RKO (cell line): Measurements from ENCODE around the gene ADPRS.

ENCODE experiments used
- DNase-seq: peaks from one replicate; pipeline ENCODE4 v3.0.0-alpha.2; 2016; ENCODE audit warnings: low spot score

Gene ADPRS

GRCh38 chr1:36088577-36089392, at the start of gene ADPRS:
TSS of gene ADPRS (plus strand) at chr1:36088892. CDS start at chr1:36088905, 13 bp downstream.
- DNase-seq = peak; percentile 92

GRCh38 chr1:36040238-36040637, 48.5 kb upstream of the ADPRS start:
- no peak for DNase-seq

DNA sequence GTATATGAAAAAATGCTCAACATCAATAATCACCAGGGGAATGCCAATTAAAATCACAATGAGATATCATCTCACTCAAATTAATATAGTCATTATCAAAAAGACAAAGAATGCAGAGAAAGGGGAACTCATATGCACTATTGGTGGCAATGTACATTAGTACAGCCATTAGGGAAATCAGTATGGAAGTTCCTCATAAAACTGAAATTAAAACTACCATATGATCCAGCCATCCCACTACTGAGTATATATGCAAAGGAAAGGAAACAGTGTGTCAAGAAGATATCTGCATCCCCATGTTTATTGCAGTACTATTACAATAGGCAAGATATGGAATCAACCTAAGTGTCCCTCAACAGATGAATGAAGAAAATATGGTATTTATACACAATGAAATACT, 36.9 kb upstream of the ADPRS start:
- DNase-seq = no peak

DNA sequence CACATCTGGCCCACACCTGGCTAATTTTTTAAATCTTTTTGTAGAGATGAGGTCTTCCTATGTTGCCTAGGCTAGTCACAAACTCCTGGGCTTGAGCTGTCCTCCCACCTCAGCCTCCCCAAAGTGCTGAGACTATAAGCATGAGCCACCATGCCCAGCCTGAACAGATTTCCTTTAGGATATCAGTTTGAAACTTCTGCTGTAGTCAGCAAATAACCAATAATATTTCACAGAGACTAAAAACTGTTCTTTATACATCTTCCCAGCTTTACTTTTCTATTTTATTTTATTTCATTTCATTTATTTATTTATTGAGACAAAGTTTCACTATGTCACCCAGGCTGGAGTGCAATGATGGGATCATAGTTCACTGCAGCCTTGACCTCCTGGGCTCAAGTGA, 34.7 kb upstream of the ADPRS start:
- DNase-seq = no peak

- no peak for DNase-seq
Measured at GRCh38 chr1:36055706-36056105, 33.0 kb upstream of the ADPRS start.

- no peak for DNase-seq
Measured at GRCh38 chr1:36062315-36062714, 26.4 kb upstream of the ADPRS start.

GRCh38 chr1:36067871-36068270, 20.8 kb upstream of the ADPRS start:
- no peak for DNase-seq

GRCh38 chr1:36068866-36069265, 19.8 kb upstream of the ADPRS start:
- DNase-seq = no peak

DNA sequence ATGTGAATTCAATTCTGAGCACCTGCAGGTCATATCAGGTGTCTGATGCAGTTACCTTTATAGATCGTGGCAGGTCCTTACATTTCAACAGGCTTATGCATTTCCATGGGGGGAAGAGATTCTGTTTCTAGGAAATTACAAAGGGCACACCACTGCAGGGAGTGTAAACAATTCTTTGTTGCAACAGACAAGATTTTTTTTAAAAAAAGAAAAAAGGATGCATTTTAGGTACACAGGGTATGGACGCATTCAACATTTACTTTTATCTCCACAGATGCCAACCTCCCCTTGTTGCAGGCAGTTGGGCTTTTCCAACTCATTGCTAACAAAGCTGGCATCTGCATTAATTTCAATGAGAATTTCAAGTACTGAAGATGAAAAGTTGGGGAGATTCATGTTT, 18.3 kb upstream of the ADPRS start:
- no peak for DNase-seq

- DNase-seq = no peak
Measured at GRCh38 chr1:36076979-36077573, 11.6 kb upstream of the ADPRS start.

GRCh38 chr1:36080236-36080635, 8.5 kb upstream of the ADPRS start:
- DNase-seq = no peak

- DNase-seq = no peak
Measured at GRCh38 chr1:36080801-36081200, 7.9 kb upstream of the ADPRS start.

DNA sequence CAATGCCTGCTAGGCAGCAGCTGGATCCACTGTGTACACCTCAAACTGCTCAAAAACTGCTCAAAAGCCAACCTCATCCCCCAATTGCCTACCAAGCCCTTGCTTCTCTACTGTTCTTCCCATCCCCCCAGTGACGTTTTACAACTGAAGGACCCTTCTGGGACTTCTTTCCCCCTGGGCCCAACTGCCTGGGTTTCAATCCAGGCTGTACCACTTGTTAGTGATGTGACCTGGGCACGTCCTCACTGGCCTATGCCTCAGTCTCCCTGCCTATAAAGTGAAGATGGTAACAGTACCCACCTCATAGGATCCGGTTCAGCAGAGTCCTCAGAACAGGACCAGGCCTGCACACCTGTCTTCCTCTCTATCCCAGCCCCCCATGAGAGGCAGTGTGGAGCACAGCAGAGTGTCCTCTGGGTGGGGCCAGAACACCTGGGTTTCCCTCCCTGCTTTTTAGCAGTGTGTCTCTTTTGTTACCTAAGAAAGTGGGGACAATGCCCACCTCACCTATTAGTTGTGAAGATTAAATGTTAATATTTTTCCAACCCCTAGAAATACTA, 6.7 kb upstream of the ADPRS start:
- no peak for DNase-seq

DNA sequence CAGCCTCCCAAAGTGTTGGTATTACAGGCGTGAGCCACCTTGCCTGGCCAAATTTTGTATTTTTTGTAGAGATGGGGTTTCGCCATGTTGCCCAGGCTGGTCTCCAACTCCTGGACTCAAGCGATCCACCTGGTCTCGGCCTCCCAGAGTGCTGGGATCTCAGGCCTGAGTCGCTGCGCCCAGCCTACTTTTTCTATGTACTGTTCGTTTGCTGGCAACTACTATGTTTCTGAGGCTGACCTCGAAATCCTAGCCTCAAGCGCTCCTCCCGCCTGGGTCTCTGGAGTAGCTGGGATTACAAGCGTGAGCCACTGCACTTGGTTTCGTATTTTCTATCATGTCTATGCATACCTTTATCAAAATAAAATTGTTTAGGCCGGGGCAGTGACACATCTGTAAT, 5.5 kb upstream of the ADPRS start:
- no peak for DNase-seq

DNA sequence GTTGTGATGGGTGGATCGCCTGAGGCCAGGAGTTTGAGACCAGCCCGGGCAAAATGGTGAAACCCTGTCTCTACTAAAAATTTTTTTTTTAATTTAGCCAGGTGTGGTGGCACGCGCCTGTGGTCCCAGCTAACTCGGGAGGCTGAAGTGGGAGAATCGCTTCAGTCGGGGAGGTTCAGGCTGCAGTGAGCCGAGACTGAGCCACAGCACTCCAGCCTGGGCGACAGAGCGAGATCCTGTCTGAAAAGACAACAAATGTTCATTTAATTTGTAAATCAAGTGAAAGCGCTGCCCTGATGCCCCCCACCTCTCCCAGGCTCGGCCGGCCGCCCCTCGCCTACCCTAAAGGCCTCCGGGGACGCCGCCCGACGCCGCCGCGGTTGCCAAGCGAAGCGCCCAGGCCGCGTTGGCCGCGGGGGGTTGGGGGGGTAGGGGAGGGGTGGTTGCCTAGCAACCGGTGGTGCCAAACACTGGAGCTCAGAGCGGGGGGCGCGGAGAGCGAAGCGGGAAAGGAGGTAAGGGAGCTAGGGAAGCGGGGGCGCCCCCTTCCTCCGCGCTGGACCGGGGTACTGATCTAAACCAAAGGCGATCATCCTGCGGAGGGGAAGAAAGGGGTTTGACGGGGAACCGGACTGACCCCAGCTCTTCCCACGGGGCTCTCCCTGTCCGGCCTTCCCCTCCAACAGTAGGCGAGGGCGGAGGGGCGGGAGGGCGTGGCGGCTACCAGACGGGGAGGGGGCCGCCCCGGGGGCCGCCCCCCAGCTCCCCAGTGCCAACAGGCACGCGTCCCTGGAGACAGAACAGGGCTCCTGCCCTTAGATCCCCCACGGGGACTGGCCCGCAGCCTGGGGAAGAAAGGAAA, 4.8 kb upstream of the ADPRS start, which contains the start of gene TEKT2:
Gene TEKT2, plus strand, starts transcription at position 460 of the 862 bp plus-strand sequence. CDS start 828 bp downstream, outside the sequence.
- no peak for DNase-seq

- DNase-seq = no peak
Measured at GRCh38 chr1:36084497-36085115, 4.1 kb upstream of the ADPRS start.

GRCh38 chr1:36085126-36085525, 3.6 kb upstream of the ADPRS start:
- no peak for DNase-seq

DNA sequence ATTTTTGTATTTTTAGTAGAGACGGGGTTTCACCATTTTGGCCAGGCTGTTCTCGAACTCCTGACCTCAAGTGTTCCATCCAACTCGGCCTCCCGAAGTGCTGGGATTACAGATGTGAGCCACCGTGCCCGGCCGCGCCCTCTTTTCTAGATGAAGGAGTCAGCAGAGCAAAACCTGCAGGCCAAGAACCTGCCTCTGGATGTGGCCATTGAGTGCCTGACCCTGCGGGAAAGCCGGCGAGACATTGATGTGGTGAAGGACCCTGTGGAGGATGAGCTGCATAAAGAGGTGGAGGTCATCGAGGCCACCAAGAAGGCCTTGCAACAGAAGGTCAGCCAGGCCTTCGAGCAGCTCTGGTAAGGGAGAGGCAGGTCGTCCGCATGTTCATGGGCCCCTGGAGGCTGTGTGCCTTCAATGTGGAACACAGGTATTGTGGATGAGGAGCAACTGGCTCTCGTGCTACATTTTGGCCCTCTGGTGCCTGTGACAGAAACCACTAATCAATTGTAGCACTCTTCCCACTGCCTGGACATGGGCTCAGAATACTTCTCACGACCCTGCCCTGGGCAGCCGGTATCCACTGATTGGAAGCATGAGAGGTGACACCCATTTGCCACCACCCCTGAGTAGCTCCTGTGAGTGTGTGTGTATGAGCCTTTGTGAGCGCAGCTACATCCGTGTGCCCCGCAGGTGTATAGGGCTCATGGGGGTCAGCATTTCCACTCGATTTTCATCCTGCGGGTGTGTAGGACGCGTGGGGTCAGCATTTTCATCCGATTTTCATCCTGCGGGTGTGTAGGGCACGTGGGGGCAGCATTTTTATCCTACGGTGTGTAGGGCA, 2.8 kb upstream of the ADPRS start:
- DNase-seq = no peak

DNA sequence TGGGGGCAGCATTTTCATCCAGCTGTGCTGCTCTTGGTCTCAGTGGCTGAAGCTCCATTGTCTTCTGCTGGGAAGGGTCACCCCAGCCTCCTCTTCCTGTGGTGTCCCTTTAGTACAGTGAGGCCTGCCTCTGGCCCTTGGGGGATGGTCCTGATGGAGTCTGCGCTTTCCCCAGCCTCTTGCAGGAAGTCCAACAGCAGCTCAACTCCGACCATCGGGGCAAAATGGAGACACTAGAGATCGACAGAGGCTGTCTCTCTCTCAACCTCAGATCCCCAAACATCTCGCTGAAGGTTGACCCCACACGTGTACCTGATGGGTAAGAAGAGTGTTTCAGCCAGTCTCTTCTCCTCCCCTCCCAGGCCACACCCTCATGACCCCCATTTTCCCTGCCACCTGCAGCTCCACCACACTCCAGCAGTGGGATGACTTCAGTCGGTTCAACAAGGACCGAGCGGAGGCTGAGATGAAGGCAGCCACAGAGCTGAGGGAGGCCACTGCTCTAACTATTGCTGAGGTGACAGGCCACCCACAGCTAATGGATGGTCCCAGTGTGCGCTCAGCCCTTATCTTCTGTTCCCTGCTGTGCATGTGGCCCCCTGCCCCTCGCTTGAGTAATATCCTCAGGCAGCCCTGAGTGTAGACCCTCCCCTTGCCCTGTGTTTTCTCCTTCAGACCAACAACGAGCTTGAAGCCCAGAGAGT, 2.0 kb upstream of the ADPRS start:
- no peak for DNase-seq
